HG03457 (cell line): Measurements from ENCODE around the gene GABARAP.

Experiments
- ATAC-seq: cut with Tn5 transposase; IDR thresholded peaks from one replicate; pipeline ENCODE4 v1.9.1; 2021; ENCODE audit warnings: moderate number of reproducible peaks; ENCODE audit not compliant: unreplicated experiment

GABARAP gene

GRCh38 chr17:7208754-7209460 lies 33.3 kb downstream of the GABARAP start:
- no peak for ATAC-seq

GRCh38 chr17:7208027-7208571 lies 34.1 kb downstream of the GABARAP start:
- no peak for ATAC-seq

- no peak for ATAC-seq
Measured at GRCh38 chr17:7207120-7208001, 34.9 kb downstream of the GABARAP start.

GRCh38 chr17:7205561-7205960 lies 36.7 kb downstream of the GABARAP start:
- no peak for ATAC-seq

GRCh38 chr17:7204828-7205461 lies 37.3 kb downstream of the GABARAP start:
- ATAC-seq, result peak; percentile 57

- ATAC-seq, result no peak
Measured at GRCh38 chr17:7204336-7204735, 37.9 kb downstream of the GABARAP start.

GRCh38 chr17:7203391-7203790 lies 38.9 kb downstream of the GABARAP start:
- no peak for ATAC-seq

GRCh38 chr17:7196651-7197401 lies 45.4 kb downstream of the GABARAP start:
- ATAC-seq, result no peak

- ATAC-seq, result no peak
Measured at GRCh38 chr17:7195971-7196370, 46.3 kb downstream of the GABARAP start.

- no peak for ATAC-seq
Measured at GRCh38 chr17:7192271-7192937, 49.8 kb downstream of the GABARAP start.

GRCh38 chr17:7191571-7192270 lies 50.5 kb downstream of the GABARAP start:
- no peak for ATAC-seq

GRCh38 chr17:7191069-7191468 lies 51.2 kb downstream of the GABARAP start:
- ATAC-seq, result no peak

- ATAC-seq, result no peak
Measured at GRCh38 chr17:7190276-7190917, 51.9 kb downstream of the GABARAP start.
